Right lobe of liver (tissue), 4 donors: ENCODE results near the gene EXOC8.

Source experiments
- POLR2A ChIP-seq: fragments of 450-650 bp; IDR thresholded peaks from one replicate; pipeline ENCODE4 v1.6.1; 2017; ENCODE audit warnings: antibody characterized with exemption, mild to moderate bottlenecking
- TF ChIP-seq, protein P1 (sequence below), 4 donors: fragments of 200-600 bp in 3 of 4; fragments of 450-650 bp in 1 of 4; IDR thresholded peaks; one replicate each; pipeline versions ENCODE4 v1.5.1 to v1.8.0; 2016 to 2022; ENCODE audit warnings: antibody characterized with exemption in 4 of 4, mild to moderate bottlenecking in 2 of 4
- donor health status: DM: no; HTN: no; CAD: no.
- donor health status: DM: no; HTN: no; CAD: no.
- donor health status: DM: no; HTN: yes; CAD: no.

DNA sequence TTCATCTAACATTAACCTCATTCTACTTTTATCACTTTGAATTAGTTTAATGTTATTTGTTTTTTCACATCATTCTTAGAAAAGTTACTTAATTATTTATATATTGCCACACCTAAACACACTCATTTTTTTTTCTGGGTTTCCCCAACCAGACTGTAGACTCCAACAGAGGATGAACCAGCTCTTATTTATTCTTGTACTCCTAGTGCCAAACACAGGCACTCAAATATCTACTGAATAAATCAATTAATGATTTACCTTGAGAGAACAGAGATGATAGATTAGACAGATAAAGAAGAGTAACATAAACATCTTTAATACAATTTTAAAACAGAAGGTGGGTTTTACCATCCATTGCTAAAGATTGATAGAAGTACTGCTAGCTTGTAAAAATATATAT lies 48.8 kb upstream of the EXOC8 start:
- no peak for TF ChIP-seq POLR2A
- TF ChIP-seq, protein P1, sequence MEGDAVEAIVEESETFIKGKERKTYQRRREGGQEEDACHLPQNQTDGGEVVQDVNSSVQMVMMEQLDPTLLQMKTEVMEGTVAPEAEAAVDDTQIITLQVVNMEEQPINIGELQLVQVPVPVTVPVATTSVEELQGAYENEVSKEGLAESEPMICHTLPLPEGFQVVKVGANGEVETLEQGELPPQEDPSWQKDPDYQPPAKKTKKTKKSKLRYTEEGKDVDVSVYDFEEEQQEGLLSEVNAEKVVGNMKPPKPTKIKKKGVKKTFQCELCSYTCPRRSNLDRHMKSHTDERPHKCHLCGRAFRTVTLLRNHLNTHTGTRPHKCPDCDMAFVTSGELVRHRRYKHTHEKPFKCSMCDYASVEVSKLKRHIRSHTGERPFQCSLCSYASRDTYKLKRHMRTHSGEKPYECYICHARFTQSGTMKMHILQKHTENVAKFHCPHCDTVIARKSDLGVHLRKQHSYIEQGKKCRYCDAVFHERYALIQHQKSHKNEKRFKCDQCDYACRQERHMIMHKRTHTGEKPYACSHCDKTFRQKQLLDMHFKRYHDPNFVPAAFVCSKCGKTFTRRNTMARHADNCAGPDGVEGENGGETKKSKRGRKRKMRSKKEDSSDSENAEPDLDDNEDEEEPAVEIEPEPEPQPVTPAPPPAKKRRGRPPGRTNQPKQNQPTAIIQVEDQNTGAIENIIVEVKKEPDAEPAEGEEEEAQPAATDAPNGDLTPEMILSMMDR (IDR thresholded peaks at IDR 0.05) = no peak
